T-helper 17 cell (primary cell): Measurements from ENCODE around the gene SEMA6A. TPM values are rescaled to one million over a fixed set of nuclear protein-coding genes. Genes with fewer than 3 reads are reported as not detected.

Experiments
- ATAC-seq: fragments of 150-1000 bp; cut with Tn5 transposase; 2 replicates; pipeline ENCODE4 v1.10.0; 2021; ENCODE audit warnings: mild to moderate bottlenecking, moderate library complexity
- DNase-seq, 3 donors: peaks; one replicate each; pipeline versions ENCODE4 v3.0.0 to v3.0.0-alpha.2; 2020 to 2021
- H3K9me3 ChIP-seq: one replicate; pipeline ENCODE4 v1.7.0; 2013; ENCODE audit warnings: low read length, mild to moderate bottlenecking; ENCODE audit not compliant: control insufficient read depth, poor library complexity, severe bottlenecking
- H3K27ac Mint-ChIP-seq: one replicate; pipeline ENCODE4 v1.8.0; 2022; ENCODE audit warnings: mild to moderate bottlenecking, moderate library complexity, mixed read lengths
- H3K27me3 Mint-ChIP-seq: one replicate; pipeline ENCODE4 v1.8.0; 2022; ENCODE audit warnings: mixed read lengths
- H3K36me3 Mint-ChIP-seq: one replicate; pipeline ENCODE4 v1.8.0; 2022; ENCODE audit warnings: low read depth, mixed read lengths
- H3K4me1 Mint-ChIP-seq: one replicate; pipeline ENCODE4 v1.8.0; 2022; ENCODE audit warnings: mild to moderate bottlenecking, mixed read lengths
- H3K4me3 Mint-ChIP-seq: one replicate; pipeline ENCODE4 v1.8.0; 2022; ENCODE audit warnings: mild to moderate bottlenecking, moderate library complexity, mixed read lengths
- total RNA-seq, 4 donors: library from RNA in 2 of 4; stranded (reverse) in 2 of 4; gene quantifications; one replicate each; pipeline ENCODE4 v1.2.3 and lab custom pipeline; 2022 to 2026

Gene SEMA6A
- total RNA-seq, 2 donors from 2014 or later, result 0.31 TPM; not detected in 1

- DNase-seq, result no peak
- H3K4me3 Mint-ChIP-seq, result no peak overlapping the region
These were observed 164.9 kb downstream of the SEMA6A start for GRCh38 chr5:116409591-116410296.

DNA sequence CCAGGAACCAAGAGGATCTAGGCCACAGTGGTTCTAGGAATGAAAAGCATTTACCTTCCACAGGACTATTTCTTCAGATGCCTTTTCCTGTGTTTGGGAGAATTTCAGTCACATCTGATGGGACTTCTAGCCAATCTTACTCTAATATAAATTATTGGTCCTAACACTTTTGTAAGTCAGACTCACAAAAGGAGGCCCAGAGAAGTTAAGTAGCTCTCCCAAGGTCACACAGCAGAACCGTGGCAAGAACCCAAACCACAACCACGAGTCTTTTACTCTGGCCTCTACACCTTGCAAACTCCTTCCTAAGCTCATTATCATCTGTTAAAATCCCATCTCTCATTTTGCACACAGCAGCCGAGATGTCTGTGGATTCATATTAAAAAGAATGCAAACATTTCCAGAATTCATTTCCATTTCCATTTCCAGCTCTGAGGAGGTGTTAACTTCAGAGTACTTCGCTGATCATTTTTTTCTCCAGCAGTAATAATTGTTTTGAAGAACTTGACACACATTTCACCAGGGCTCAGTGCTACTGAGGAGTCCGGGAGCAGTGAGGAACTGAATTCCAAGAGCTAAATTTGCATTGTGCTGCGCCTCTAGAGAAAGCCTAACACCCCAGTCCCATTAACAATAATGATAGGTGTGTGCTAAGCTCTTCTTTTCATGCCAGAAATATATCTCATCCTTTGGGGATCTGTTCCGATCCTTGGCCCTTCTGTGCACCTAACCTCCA lies 168.1 kb downstream of the SEMA6A start:
- Mint-ChIP-seq H3K27me3 (no peaks in the 10 kb centered on the region), H3K27ac (no peak overlapping the region), H3K4me1 (no peaks in the 10 kb centered on the region), H3K36me3 (peaks cover 8% of the 10 kb centered on the region), H3K4me3 (no peak overlapping the region)
- H3K9me3 ChIP-seq, result no peaks in the 10 kb centered on the region
- no peak for DNase-seq
- no peak for ATAC-seq

More at GRCh38 chr5:116409591-116410296, 164.9 kb downstream of the SEMA6A start:
- no peak for ATAC-seq
- Mint-ChIP-seq H3K36me3 (peaks cover 6% of the 10 kb centered on the region), H3K27me3 (no peaks in the 10 kb centered on the region), H3K27ac (no peak overlapping the region), H3K4me1 (no peaks in the 10 kb centered on the region)
- H3K9me3 ChIP-seq, result no peaks in the 10 kb centered on the region

- no peak overlapping the region for H3K27ac Mint-ChIP-seq
- no peak overlapping the region for H3K4me3 Mint-ChIP-seq
- peaks cover 9% of the 10 kb centered on the region for H3K36me3 Mint-ChIP-seq
- H3K4me1 Mint-ChIP-seq, result no peaks in the 10 kb centered on the region
- ATAC-seq, result no peak
- no peaks in the 10 kb centered on the region for H3K9me3 ChIP-seq
- no peak for DNase-seq
- H3K27me3 Mint-ChIP-seq, result no peaks in the 10 kb centered on the region
These were observed 169.8 kb downstream of the SEMA6A start for GRCh38 chr5:116404792-116405191.

DNA sequence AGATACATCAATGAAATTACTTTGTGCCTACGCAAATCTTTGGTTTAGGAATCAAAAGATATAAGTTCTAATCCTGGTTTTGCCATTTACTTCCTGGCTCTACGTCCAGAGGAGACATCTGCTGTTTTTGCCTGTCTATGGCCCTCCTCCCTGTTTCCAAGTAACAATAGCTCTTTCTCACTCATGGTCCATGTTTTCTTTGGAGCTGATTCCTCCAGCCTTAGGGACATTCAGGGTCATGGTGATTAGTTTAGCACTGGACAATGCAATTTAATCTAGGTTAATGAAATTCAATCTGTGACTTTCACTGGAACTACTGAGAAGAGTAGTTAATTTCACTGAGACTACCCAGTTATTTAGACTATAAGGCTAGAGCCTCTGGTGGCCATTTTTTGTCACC lies 170.6 kb downstream of the SEMA6A start:
- Mint-ChIP-seq H3K27me3 (no peaks in the 10 kb centered on the region), H3K36me3 (peaks cover 9% of the 10 kb centered on the region), H3K4me3 (no peak overlapping the region), H3K4me1 (no peaks in the 10 kb centered on the region), H3K27ac (no peak overlapping the region)
- ATAC-seq, result no peak
- H3K9me3 ChIP-seq, result no peaks in the 10 kb centered on the region
- no peak for DNase-seq

GRCh38 chr5:116402235-116402634 lies 172.4 kb downstream of the SEMA6A start:
- DNase-seq, result no peak
- no peak overlapping the region for H3K27ac Mint-ChIP-seq

GRCh38 chr5:116401576-116401975 lies 173.0 kb downstream of the SEMA6A start:
- no peak for DNase-seq
- no peak overlapping the region for H3K4me3 Mint-ChIP-seq
- no peak overlapping the region for H3K27ac Mint-ChIP-seq
- H3K27me3 Mint-ChIP-seq, result no peaks in the 10 kb centered on the region
- no peaks in the 10 kb centered on the region for H3K9me3 ChIP-seq
- H3K4me1 Mint-ChIP-seq, result no peaks in the 10 kb centered on the region
- no peak for ATAC-seq
- H3K36me3 Mint-ChIP-seq, result peaks cover 6% of the 10 kb centered on the region

More at GRCh38 chr5:116402235-116402634, 172.4 kb downstream of the SEMA6A start:
- ATAC-seq, result no peak
- Mint-ChIP-seq H3K4me3 (no peak overlapping the region), H3K36me3 (peaks cover 7% of the 10 kb centered on the region), H3K4me1 (no peaks in the 10 kb centered on the region), H3K27me3 (no peaks in the 10 kb centered on the region)
- H3K9me3 ChIP-seq, result no peaks in the 10 kb centered on the region

GRCh38 chr5:116396476-116397099 lies 178.0 kb downstream of the SEMA6A start:
- Mint-ChIP-seq H3K4me1 (peaks cover 2% of the 10 kb centered on the region), H3K4me3 (no peak overlapping the region), H3K36me3 (peaks cover 5% of the 10 kb centered on the region), H3K27ac (no peak overlapping the region), H3K27me3 (no peaks in the 10 kb centered on the region)
- H3K9me3 ChIP-seq, result no peaks in the 10 kb centered on the region
- ATAC-seq, result no peak
- no peak for DNase-seq

GRCh38 chr5:116395631-116396203 lies 178.9 kb downstream of the SEMA6A start:
- Mint-ChIP-seq H3K4me1 (peaks cover 2% of the 10 kb centered on the region), H3K27ac (no peak overlapping the region), H3K36me3 (peaks cover 3% of the 10 kb centered on the region), H3K4me3 (no peak overlapping the region), H3K27me3 (no peaks in the 10 kb centered on the region)
- no peaks in the 10 kb centered on the region for H3K9me3 ChIP-seq
- ATAC-seq (no peak), DNase-seq (no peak)

DNA sequence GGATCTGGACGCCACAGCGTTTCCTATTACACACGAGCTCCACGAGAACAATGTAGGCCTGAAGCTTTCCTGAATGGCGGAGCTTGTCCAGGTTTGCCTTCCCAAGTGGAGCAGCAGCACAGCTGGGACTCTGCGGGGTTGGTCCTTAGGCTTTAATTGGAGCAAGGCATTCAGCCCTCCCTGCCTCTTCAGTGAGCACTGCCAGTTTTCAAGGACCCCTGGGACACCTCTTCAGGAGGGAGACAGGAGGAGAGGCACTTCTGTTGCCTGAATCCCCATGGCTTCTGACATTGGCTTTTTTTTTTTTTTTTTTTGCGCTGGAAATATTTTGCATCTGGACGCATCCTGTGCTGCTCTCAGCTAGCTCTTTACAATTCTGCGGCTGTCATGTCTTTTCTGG lies 179.4 kb downstream of the SEMA6A start:
- DNase-seq, result no peak
- no peak overlapping the region for H3K4me3 Mint-ChIP-seq
- ATAC-seq, result no peak
- no peaks in the 10 kb centered on the region for H3K9me3 ChIP-seq
- no peaks in the 10 kb centered on the region for H3K27me3 Mint-ChIP-seq
- H3K4me1 Mint-ChIP-seq, result peaks cover 2% of the 10 kb centered on the region
- H3K27ac Mint-ChIP-seq, result no peak overlapping the region
- peaks cover 3% of the 10 kb centered on the region for H3K36me3 Mint-ChIP-seq

GRCh38 chr5:116394186-116394867 lies 180.3 kb downstream of the SEMA6A start:
- Mint-ChIP-seq H3K27me3 (no peaks in the 10 kb centered on the region), H3K4me3 (no peak overlapping the region), H3K36me3 (peaks cover 3% of the 10 kb centered on the region), H3K4me1 (peaks cover 2% of the 10 kb centered on the region), H3K27ac (no peak overlapping the region)
- no peak for ATAC-seq
- no peaks in the 10 kb centered on the region for H3K9me3 ChIP-seq
- DNase-seq, result no peak
